T-helper 1 cell treated with Interleukin-12 subunit alpha and Interleukin-12 subunit beta and Interleukin-4 antibody, amounts not matched to agents 30 μg/mL and 1 μg/mL, for 36 hours (primary cell): ENCODE data around the gene CALCOCO1.
A peak's percentile ranks its signal among the peaks of the same experiment; 100 is the strongest.

ENCODE experiments used
- H3K27ac Mint-ChIP-seq: one replicate; pipeline ENCODE4 v1.8.0; 2021; ENCODE audit warnings: mild to moderate bottlenecking, mixed read lengths
- H3K27me3 Mint-ChIP-seq: one replicate; pipeline ENCODE4 v1.8.0; 2021; ENCODE audit warnings: low read depth, mixed read lengths
- H3K36me3 Mint-ChIP-seq: one replicate; pipeline ENCODE4 v1.8.0; 2021; ENCODE audit warnings: low read depth, mixed read lengths
- H3K4me1 Mint-ChIP-seq: one replicate; pipeline ENCODE4 v1.8.0; 2021; ENCODE audit warnings: low read depth, mixed read lengths
- H3K4me3 Mint-ChIP-seq: one replicate; pipeline ENCODE4 v1.8.0; 2021; ENCODE audit warnings: mild to moderate bottlenecking, moderate library complexity, mixed read lengths
- H3K9me3 Mint-ChIP-seq: one replicate; pipeline ENCODE4 v1.8.0; 2021; ENCODE audit warnings: mixed read lengths

Gene CALCOCO1

GRCh38 chr12:53744751-53745150, 17.5 kb upstream of the CALCOCO1 start:
- Mint-ChIP-seq H3K27me3 (peaks cover 10% of the 10 kb centered on the region), H3K4me3 (no peak overlapping the region), H3K9me3 (no peaks in the 10 kb centered on the region), H3K36me3 (no peaks in the 10 kb centered on the region), H3K27ac (no peak overlapping the region), H3K4me1 (peaks cover 9% of the 10 kb centered on the region)

GRCh38 chr12:53744130-53744441, 16.8 kb upstream of the CALCOCO1 start:
- H3K27me3 Mint-ChIP-seq = peaks cover 17% of the 10 kb centered on the region
- H3K4me3 Mint-ChIP-seq = no peak overlapping the region

GRCh38 chr12:53743266-53744129, 16.2 kb upstream of the CALCOCO1 start:
- H3K27ac Mint-ChIP-seq = no peak overlapping the region
- H3K27me3 Mint-ChIP-seq = peaks cover 22% of the 10 kb centered on the region
- H3K9me3 Mint-ChIP-seq = no peaks in the 10 kb centered on the region
- H3K4me1 Mint-ChIP-seq = peaks cover 16% of the 10 kb centered on the region
- H3K36me3 Mint-ChIP-seq = no peaks in the 10 kb centered on the region
- H3K4me3 Mint-ChIP-seq = no peak overlapping the region

More at GRCh38 chr12:53744130-53744441, 16.8 kb upstream of the CALCOCO1 start:
- Mint-ChIP-seq H3K27ac (no peak overlapping the region), H3K36me3 (no peaks in the 10 kb centered on the region), H3K4me1 (peaks cover 11% of the 10 kb centered on the region), H3K9me3 (no peaks in the 10 kb centered on the region)

GRCh38 chr12:53740130-53740491, 12.9 kb upstream of the CALCOCO1 start:
- Mint-ChIP-seq H3K27me3 (peaks cover 55% of the 10 kb centered on the region), H3K27ac (no peak overlapping the region), H3K36me3 (no peaks in the 10 kb centered on the region), H3K9me3 (no peaks in the 10 kb centered on the region), H3K4me3 (no peak overlapping the region), H3K4me1 (peaks cover 10% of the 10 kb centered on the region)

- Mint-ChIP-seq H3K36me3 (no peaks in the 10 kb centered on the region), H3K4me3 (peak overlapping the region; percentile 36), H3K27ac (no peak overlapping the region), H3K9me3 (no peaks in the 10 kb centered on the region), H3K4me1 (peaks cover 10% of the 10 kb centered on the region), H3K27me3 (peaks cover 55% of the 10 kb centered on the region)
Observed at GRCh38 chr12:53739214-53740129, 12.2 kb upstream of the CALCOCO1 start.

GRCh38 chr12:53738406-53739213, 11.4 kb upstream of the CALCOCO1 start:
- H3K36me3 Mint-ChIP-seq = no peaks in the 10 kb centered on the region

GRCh38 chr12:53737951-53738405, 10.7 kb upstream of the CALCOCO1 start:
- Mint-ChIP-seq H3K36me3 (no peaks in the 10 kb centered on the region), H3K27me3 (peaks cover 64% of the 10 kb centered on the region), H3K9me3 (no peaks in the 10 kb centered on the region), H3K27ac (no peak overlapping the region), H3K4me3 (peak overlapping the region; percentile 54), H3K4me1 (peaks cover 13% of the 10 kb centered on the region)

More at GRCh38 chr12:53738406-53739213, 11.4 kb upstream of the CALCOCO1 start:
- H3K4me3 Mint-ChIP-seq = peak overlapping the region; percentile 54
- H3K27ac Mint-ChIP-seq = peak overlapping the region; percentile 21
- peaks cover 13% of the 10 kb centered on the region for H3K4me1 Mint-ChIP-seq
- peaks cover 60% of the 10 kb centered on the region for H3K27me3 Mint-ChIP-seq
- H3K9me3 Mint-ChIP-seq = no peaks in the 10 kb centered on the region

GRCh38 chr12:53737093-53737808, 10.0 kb upstream of the CALCOCO1 start:
- no peak overlapping the region for H3K4me3 Mint-ChIP-seq
- no peak overlapping the region for H3K27ac Mint-ChIP-seq
- H3K36me3 Mint-ChIP-seq = no peaks in the 10 kb centered on the region
- H3K27me3 Mint-ChIP-seq = peaks cover 60% of the 10 kb centered on the region
- H3K9me3 Mint-ChIP-seq = no peaks in the 10 kb centered on the region
- H3K4me1 Mint-ChIP-seq = peaks cover 13% of the 10 kb centered on the region

GRCh38 chr12:53736592-53736991, 9.3 kb upstream of the CALCOCO1 start:
- Mint-ChIP-seq H3K4me3 (no peak overlapping the region), H3K36me3 (no peaks in the 10 kb centered on the region), H3K27me3 (peaks cover 61% of the 10 kb centered on the region), H3K27ac (no peak overlapping the region), H3K9me3 (no peaks in the 10 kb centered on the region), H3K4me1 (peaks cover 13% of the 10 kb centered on the region)

GRCh38 chr12:53735556-53735955, 8.3 kb upstream of the CALCOCO1 start:
- H3K27me3 Mint-ChIP-seq = peaks cover 68% of the 10 kb centered on the region
- H3K4me1 Mint-ChIP-seq = peaks cover 13% of the 10 kb centered on the region
- no peaks in the 10 kb centered on the region for H3K36me3 Mint-ChIP-seq
- H3K9me3 Mint-ChIP-seq = no peaks in the 10 kb centered on the region
- no peak overlapping the region for H3K27ac Mint-ChIP-seq
- H3K4me3 Mint-ChIP-seq = no peak overlapping the region

GRCh38 chr12:53734425-53734824, 7.2 kb upstream of the CALCOCO1 start:
- peaks cover 64% of the 10 kb centered on the region for H3K27me3 Mint-ChIP-seq
- H3K4me1 Mint-ChIP-seq = peaks cover 13% of the 10 kb centered on the region
- H3K27ac Mint-ChIP-seq = no peak overlapping the region
- H3K4me3 Mint-ChIP-seq = no peak overlapping the region
- no peaks in the 10 kb centered on the region for H3K36me3 Mint-ChIP-seq
- H3K9me3 Mint-ChIP-seq = no peaks in the 10 kb centered on the region

GRCh38 chr12:53733807-53734200, 6.6 kb upstream of the CALCOCO1 start:
- Mint-ChIP-seq H3K9me3 (no peaks in the 10 kb centered on the region), H3K27ac (no peak overlapping the region), H3K4me3 (no peak overlapping the region), H3K36me3 (no peaks in the 10 kb centered on the region), H3K27me3 (peaks cover 58% of the 10 kb centered on the region), H3K4me1 (peaks cover 8% of the 10 kb centered on the region)

GRCh38 chr12:53733051-53733806, 6.0 kb upstream of the CALCOCO1 start:
- H3K27ac Mint-ChIP-seq = no peak overlapping the region
- H3K27me3 Mint-ChIP-seq = peaks cover 53% of the 10 kb centered on the region
- H3K9me3 Mint-ChIP-seq = no peaks in the 10 kb centered on the region
- peaks cover 10% of the 10 kb centered on the region for H3K4me1 Mint-ChIP-seq
- no peak overlapping the region for H3K4me3 Mint-ChIP-seq
- no peaks in the 10 kb centered on the region for H3K36me3 Mint-ChIP-seq
